KMS-11 (cell line): ENCODE results near the gene OSGIN1.

Source experiments
- H2AFZ ChIP-seq: fragments of 200-600 bp; sonication (generic); 2 replicates; pipeline ENCODE4 v1.6.1; 2016; ENCODE audit warnings: antibody characterized with exemption, mixed run types, low read depth
- H3K27ac ChIP-seq: fragments of 200-600 bp; sonication (generic); 2 replicates; pipeline ENCODE4 v1.6.1; 2016; ENCODE audit warnings: mild to moderate bottlenecking, mixed run types
- H3K27me3 ChIP-seq: fragments of 200-600 bp; sonication (generic); 2 replicates; pipeline ENCODE4 v1.6.1; 2017; ENCODE audit warnings: mild to moderate bottlenecking, low read depth, mixed run types, moderate library complexity; ENCODE audit not compliant: insufficient read depth
- H3K36me3 ChIP-seq: fragments of 200-600 bp; sonication (generic); 2 replicates; pipeline ENCODE4 v1.6.1; 2017; ENCODE audit warnings: mild to moderate bottlenecking, mixed run types; ENCODE audit not compliant: insufficient read depth
- H3K4me1 ChIP-seq: fragments of 200-600 bp; sonication (generic); 2 replicates; pipeline ENCODE4 v1.6.1; 2016; ENCODE audit warnings: mild to moderate bottlenecking, low read depth, mixed run types; ENCODE audit not compliant: poor library complexity, severe bottlenecking
- H3K4me2 ChIP-seq: fragments of 200-600 bp; sonication (generic); 2 replicates; pipeline ENCODE4 v1.7.0; 2016; ENCODE audit warnings: mild to moderate bottlenecking, mixed run types
- H3K4me3 ChIP-seq: fragments of 200-600 bp; sonication (generic); IDR thresholded peaks from 2 replicates; pipeline ENCODE4 v1.6.1; 2017; ENCODE audit warnings: low read depth, low read length, mixed read lengths; ENCODE audit not compliant: insufficient read depth
- H3K79me2 ChIP-seq: fragments of 200-600 bp; sonication (generic); 2 replicates; pipeline ENCODE4 v1.6.1; 2016; ENCODE audit warnings: low read depth, mixed run types; ENCODE audit not compliant: insufficient read depth
- H3K9ac ChIP-seq: fragments of 200-600 bp; sonication (generic); 2 replicates; pipeline ENCODE4 v1.6.1; 2016; ENCODE audit warnings: mild to moderate bottlenecking, mixed run types
- H4K20me1 ChIP-seq: fragments of 200-600 bp; sonication (generic); 2 replicates; pipeline ENCODE4 v1.6.1; 2016; ENCODE audit warnings: mild to moderate bottlenecking, mixed run types; ENCODE audit not compliant: insufficient read depth
- CTCF ChIP-seq: fragments of 200-600 bp; sonication (generic); conservative IDR thresholded peaks from 2 replicates; pipeline ENCODE4 v1.6.1; 2017; ENCODE audit warnings: low read depth, mild to moderate bottlenecking, antibody characterized with exemption, low read length, moderate library complexity, mixed read lengths

Gene OSGIN1

GRCh38 chr16:83932955-83933673 lies 19.9 kb upstream of the OSGIN1 start:
- Histone ChIP-seq H4K20me1 (no peaks in the 10 kb centered on the region), H3K9ac (no peak overlapping the region), H3K36me3 (no peaks in the 10 kb centered on the region), H3K27ac (no peak overlapping the region), H3K4me1 (no peaks in the 10 kb centered on the region), H3K27me3 (no peaks in the 10 kb centered on the region), H2AFZ (no peak overlapping the region), H3K4me3 (no peak overlapping the region), H3K79me2 (no peaks in the 10 kb centered on the region), H3K4me2 (no peak overlapping the region)
- TF ChIP-seq CTCF = no peak

GRCh38 chr16:83933885-83934683 lies 19.0 kb upstream of the OSGIN1 start:
- H3K4me3 ChIP-seq = no peak overlapping the region
- TF ChIP-seq CTCF = no peak
- no peaks in the 10 kb centered on the region for H3K79me2 ChIP-seq
- H3K4me2 ChIP-seq = no peak overlapping the region
- H3K27me3 ChIP-seq = no peaks in the 10 kb centered on the region
- H3K36me3 ChIP-seq = no peaks in the 10 kb centered on the region
- H3K4me1 ChIP-seq = no peaks in the 10 kb centered on the region
- no peak overlapping the region for H3K9ac ChIP-seq
- H4K20me1 ChIP-seq = no peaks in the 10 kb centered on the region
- H2AFZ ChIP-seq = no peak overlapping the region
- no peak overlapping the region for H3K27ac ChIP-seq

GRCh38 chr16:83934684-83934977 lies 18.4 kb upstream of the OSGIN1 start:
- Histone ChIP-seq H4K20me1 (no peaks in the 10 kb centered on the region), H3K9ac (no peak overlapping the region), H2AFZ (no peak overlapping the region), H3K27ac (no peak overlapping the region), H3K4me3 (no peak overlapping the region), H3K36me3 (no peaks in the 10 kb centered on the region), H3K27me3 (no peaks in the 10 kb centered on the region), H3K79me2 (no peaks in the 10 kb centered on the region), H3K4me2 (no peak overlapping the region), H3K4me1 (no peaks in the 10 kb centered on the region)
- no peak for TF ChIP-seq CTCF

- Histone ChIP-seq H3K9ac (no peak overlapping the region), H3K27me3 (no peaks in the 10 kb centered on the region), H3K4me2 (no peak overlapping the region), H3K4me3 (no peak overlapping the region), H3K36me3 (no peaks in the 10 kb centered on the region), H4K20me1 (no peaks in the 10 kb centered on the region), H3K79me2 (no peaks in the 10 kb centered on the region), H3K4me1 (no peaks in the 10 kb centered on the region), H3K27ac (no peak overlapping the region), H2AFZ (no peak overlapping the region)
- no peak for TF ChIP-seq CTCF
Measured at GRCh38 chr16:83935005-83935857, 17.8 kb upstream of the OSGIN1 start.
